Peyer's patch (tissue), 4 donors: ENCODE data around the gene SLC44A5. TPM values are rescaled to one million over a fixed set of nuclear protein-coding genes. Genes with fewer than 3 reads are reported as not detected.

Source experiments
- DNase-seq, 3 donors: peaks; one replicate each; pipeline ENCODE4 v3.0.0-alpha.2; 2017 to 2019
- H3K27ac ChIP-seq, 4 donors: fragments of 200-600 bp; sonication (generic); one replicate each; pipeline ENCODE4 v1.5.1; 2016 to 2019
- H3K27me3 ChIP-seq, 2 donors: fragments of 200-600 bp; sonication (generic); one replicate each; pipeline ENCODE4 v1.5.1; 2019
- H3K36me3 ChIP-seq, 3 donors: fragments of 200-600 bp; sonication (generic); one replicate each; pipeline ENCODE4 v1.5.1; 2016 to 2019
- H3K4me1 ChIP-seq, 4 donors: fragments of 200-600 bp; sonication (generic); one replicate each; pipeline ENCODE4 v1.5.1; 2016 to 2019
- H3K4me3 ChIP-seq, 4 donors: fragments of 200-600 bp; sonication (generic); 1 replicate in 3 of 4; 2 replicates in 1 of 4; pipeline ENCODE4 v1.5.1; 2016 to 2019; ENCODE audit warnings: mild to moderate bottlenecking in 1 of 4
- H3K9me3 ChIP-seq, 4 donors: fragments of 200-600 bp; sonication (generic); one replicate each; pipeline ENCODE4 v1.5.1; 2016 to 2019; ENCODE audit warnings: mild to moderate bottlenecking in 1 of 4
- POLR2A ChIP-seq, 2 donors: fragments of 450-650 bp; IDR thresholded peaks; one replicate each; pipeline ENCODE4 v1.5.1; 2017; ENCODE audit warnings: antibody characterized with exemption in 2 of 2, mild to moderate bottlenecking in 2 of 2, moderate library complexity in 2 of 2
- total RNA-seq, 4 donors: library from RNA; depleted of rRNA; stranded (reverse); fragments of >200 nt; gene quantifications; one replicate each; pipeline ENCODE4 v1.1.0, GENCODE V29; 2016
- TF ChIP-seq, protein P1 (sequence below), 6 experiments: fragments of 450-650 bp in 4 of 6; fragments of 200-600 bp in 2 of 6; sonication (generic) in 1 of 6; IDR thresholded peaks; one replicate each; pipeline ENCODE4 v1.5.1; 2017 to 2019; ENCODE audit warnings: antibody characterized with exemption in 6 of 6, mild to moderate bottlenecking in 3 of 6, moderate library complexity in 1 of 6

Gene SLC44A5
- total RNA-seq, 4 donors from 2014 or later: 0.70 to 0.80 TPM; not detected in 2

DNA sequence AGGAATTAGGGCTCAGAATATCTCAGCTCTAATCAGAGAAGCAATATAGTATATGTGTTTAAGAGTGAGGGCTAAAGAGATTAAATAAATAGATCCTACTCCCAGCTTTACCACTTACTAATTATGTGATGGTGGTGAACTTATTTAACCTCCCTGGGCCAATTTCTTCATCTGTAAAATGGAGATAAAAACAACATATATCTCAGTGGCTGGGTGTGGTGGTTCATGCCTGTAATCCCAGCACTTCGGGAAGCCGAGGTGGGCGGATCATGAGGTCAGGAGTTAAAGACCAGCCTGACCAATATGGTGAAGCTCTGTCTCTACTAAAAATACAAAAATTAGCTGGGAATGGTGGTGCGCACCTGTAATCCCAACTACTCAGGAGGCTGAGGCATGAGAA, 135.2 kb downstream of the SLC44A5 start:
- Histone ChIP-seq H3K4me1 (no peaks in the 10 kb centered on the region), H3K27ac (no peak overlapping the region), H3K4me3 (no peak overlapping the region), H3K27me3 (no peaks in the 10 kb centered on the region), H3K36me3 (no peaks in the 10 kb centered on the region), H3K9me3 (no peaks in the 10 kb centered on the region)
- TF ChIP-seq POLR2A (IDR thresholded peaks at IDR 0.05): no peak
- TF ChIP-seq, protein P1, sequence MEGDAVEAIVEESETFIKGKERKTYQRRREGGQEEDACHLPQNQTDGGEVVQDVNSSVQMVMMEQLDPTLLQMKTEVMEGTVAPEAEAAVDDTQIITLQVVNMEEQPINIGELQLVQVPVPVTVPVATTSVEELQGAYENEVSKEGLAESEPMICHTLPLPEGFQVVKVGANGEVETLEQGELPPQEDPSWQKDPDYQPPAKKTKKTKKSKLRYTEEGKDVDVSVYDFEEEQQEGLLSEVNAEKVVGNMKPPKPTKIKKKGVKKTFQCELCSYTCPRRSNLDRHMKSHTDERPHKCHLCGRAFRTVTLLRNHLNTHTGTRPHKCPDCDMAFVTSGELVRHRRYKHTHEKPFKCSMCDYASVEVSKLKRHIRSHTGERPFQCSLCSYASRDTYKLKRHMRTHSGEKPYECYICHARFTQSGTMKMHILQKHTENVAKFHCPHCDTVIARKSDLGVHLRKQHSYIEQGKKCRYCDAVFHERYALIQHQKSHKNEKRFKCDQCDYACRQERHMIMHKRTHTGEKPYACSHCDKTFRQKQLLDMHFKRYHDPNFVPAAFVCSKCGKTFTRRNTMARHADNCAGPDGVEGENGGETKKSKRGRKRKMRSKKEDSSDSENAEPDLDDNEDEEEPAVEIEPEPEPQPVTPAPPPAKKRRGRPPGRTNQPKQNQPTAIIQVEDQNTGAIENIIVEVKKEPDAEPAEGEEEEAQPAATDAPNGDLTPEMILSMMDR (IDR thresholded peaks at IDR 0.05): no peak
- DNase-seq: no peak

DNA sequence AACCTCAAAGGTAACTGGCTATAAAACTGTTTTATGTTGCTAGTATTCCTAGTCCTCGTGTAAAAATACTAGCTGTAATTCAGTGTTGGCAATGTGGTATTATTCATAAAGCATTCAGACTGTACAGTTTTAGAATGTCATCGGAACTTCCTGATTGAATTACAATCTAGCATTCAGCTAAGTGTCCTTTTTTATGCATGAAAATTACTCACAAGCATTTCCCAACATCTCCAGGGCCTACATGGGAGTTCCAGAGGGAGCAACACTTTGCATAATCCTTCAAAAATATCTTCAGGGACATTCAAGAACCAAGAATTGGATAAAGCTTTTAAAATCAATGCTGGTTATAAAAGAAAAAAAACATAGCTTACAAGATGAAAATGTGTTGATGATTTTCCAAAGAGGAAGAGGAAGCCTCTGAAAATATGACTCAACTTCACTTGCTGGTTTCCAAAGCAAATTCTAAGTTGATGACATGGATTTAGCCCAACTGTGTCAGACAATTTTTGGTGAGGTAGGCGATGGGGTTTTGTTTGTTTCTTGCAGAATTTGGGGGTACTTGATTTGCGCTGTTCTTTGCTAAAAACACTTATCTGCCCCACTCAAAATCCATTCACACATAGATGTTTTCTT, 137.8 kb downstream of the SLC44A5 start:
- H3K4me3 ChIP-seq: no peak overlapping the region
- no peaks in the 10 kb centered on the region for H3K9me3 ChIP-seq
- H3K27me3 ChIP-seq: no peaks in the 10 kb centered on the region
- H3K27ac ChIP-seq: no peak overlapping the region
- H3K4me1 ChIP-seq: no peaks in the 10 kb centered on the region
- H3K36me3 ChIP-seq: no peaks in the 10 kb centered on the region
- no peak for DNase-seq
- TF ChIP-seq POLR2A (IDR thresholded peaks at IDR 0.05): no peak
- TF ChIP-seq, protein P1 (IDR thresholded peaks at IDR 0.05): no peak

DNA sequence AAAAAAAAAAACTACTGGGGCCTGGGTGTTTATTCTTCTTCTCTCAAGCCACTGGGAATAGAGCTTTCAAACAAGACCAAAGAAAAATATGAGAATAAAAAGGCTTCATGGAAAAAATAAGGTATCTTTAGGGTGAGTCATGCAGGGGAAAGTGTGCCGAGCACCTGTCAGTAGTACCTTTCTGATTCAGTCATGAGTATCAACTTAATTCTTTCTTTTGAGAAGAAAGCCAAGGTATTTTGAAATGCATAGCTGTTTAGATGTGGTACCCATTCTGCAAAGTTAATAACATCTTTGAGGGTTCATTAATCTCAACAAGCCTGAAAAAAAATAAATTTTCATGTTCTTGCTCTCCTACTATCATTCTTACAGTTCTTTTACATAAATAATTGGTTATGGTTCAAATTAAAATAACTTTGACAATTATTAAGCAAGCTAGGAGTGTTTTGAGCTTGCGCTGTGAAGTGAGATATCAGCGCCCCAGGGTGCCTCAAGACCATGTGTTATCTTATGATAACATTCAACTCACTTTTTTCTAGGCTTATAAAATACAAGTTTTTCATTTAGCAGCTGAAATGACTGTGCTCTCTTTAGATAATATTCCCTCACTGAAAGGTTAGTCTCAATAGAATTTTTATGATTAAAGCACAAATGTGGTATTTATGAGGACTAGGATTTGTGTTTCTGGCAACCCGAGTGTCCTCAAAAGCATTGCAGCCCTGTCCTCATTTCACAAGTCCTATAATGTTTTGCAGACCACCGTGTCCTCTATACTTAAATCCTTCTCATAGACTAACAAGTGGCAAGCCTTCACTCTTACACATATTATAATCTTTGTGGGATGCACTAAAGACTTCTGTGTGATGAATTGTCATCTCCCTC, 138.6 kb downstream of the SLC44A5 start:
- no peak for TF ChIP-seq POLR2A (IDR thresholded peaks at IDR 0.05)
- TF ChIP-seq, protein P1 (IDR thresholded peaks at IDR 0.05): no peak
- no peaks in the 10 kb centered on the region for H3K9me3 ChIP-seq
- H3K36me3 ChIP-seq: no peaks in the 10 kb centered on the region
- no peaks in the 10 kb centered on the region for H3K27me3 ChIP-seq
- no peak for DNase-seq
- H3K4me3 ChIP-seq: no peak overlapping the region
- H3K27ac ChIP-seq: no peak overlapping the region
- H3K4me1 ChIP-seq: no peaks in the 10 kb centered on the region

DNA sequence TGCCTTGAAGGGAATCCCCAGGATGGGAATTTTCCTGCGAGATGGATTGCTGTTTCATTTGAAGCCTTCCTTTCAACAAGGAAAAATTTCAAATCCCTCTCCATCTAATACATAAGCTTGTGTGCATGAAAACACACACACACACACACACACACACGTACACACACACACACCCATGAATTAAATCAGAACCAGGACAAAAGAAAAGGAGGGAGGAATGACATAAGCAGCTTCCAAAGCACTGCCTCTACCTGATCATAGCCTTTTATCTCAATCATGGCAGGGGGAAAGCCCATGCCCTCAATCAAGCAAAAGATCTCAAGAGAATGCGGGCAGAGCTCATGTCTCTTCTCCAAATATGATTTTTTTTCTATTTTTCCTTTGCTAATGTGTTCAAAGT, 139.7 kb downstream of the SLC44A5 start:
- DNase-seq: no peak
- H3K27me3 ChIP-seq: no peaks in the 10 kb centered on the region
- no peak for TF ChIP-seq POLR2A (IDR thresholded peaks at IDR 0.05)
- TF ChIP-seq, protein P1 (IDR thresholded peaks at IDR 0.05): no peak
- H3K36me3 ChIP-seq: no peaks in the 10 kb centered on the region
- H3K27ac ChIP-seq: no peak overlapping the region
- no peak overlapping the region for H3K4me3 ChIP-seq
- H3K9me3 ChIP-seq: no peaks in the 10 kb centered on the region
- H3K4me1 ChIP-seq: no peaks in the 10 kb centered on the region

DNA sequence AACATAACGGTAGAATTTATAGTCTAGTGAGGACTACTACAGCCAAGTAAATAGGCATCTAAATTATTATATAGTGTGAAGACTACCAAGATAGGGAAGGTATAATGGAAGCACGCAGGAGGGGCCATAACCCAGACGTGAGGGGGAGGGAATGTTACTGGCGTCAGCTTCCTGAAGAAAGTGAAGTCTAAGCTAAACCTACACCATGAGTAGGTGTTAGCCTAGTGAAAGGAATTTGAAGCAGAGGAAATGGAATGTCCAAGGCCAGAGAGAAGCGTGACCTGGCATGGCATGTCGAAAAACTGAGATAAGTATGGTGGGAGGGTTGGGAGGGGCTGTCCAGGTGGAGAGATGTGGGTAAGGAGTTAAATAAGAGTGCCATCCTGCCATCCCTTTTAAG, 140.5 kb downstream of the SLC44A5 start:
- Histone ChIP-seq H3K27ac (no peak overlapping the region), H3K4me3 (no peak overlapping the region), H3K27me3 (no peaks in the 10 kb centered on the region), H3K4me1 (no peaks in the 10 kb centered on the region), H3K9me3 (no peaks in the 10 kb centered on the region), H3K36me3 (no peaks in the 10 kb centered on the region)
- TF ChIP-seq, protein P1 (IDR thresholded peaks at IDR 0.05): no peak
- TF ChIP-seq POLR2A (IDR thresholded peaks at IDR 0.05): no peak
- DNase-seq: no peak
